RWPE2 (cell line): ENCODE results near the gene DHX9.

Experiments used
- ATAC-seq: fragments of 200-7000 bp; cut with Tn5 transposase; 3 replicates; pipeline ENCODE4 v1.9.1; 2021; ENCODE audit warnings: low read depth
- DNase-seq: peaks from one replicate; pipeline ENCODE4 v3.0.0-alpha.2; 2020; ENCODE audit warnings: low spot score
- H3K27ac ChIP-seq: fragments of 450-650 bp; 2 replicates; pipeline ENCODE4 v1.5.1; 2017; ENCODE audit warnings: mild to moderate bottlenecking; ENCODE audit not compliant: poor library complexity, severe bottlenecking
- H3K27me3 ChIP-seq: fragments of 250-450 bp; sonication (Bioruptor Pico); 2 replicates; pipeline ENCODE4 v1.5.1; 2021; ENCODE audit warnings: mild to moderate bottlenecking, moderate library complexity; ENCODE audit not compliant: insufficient read depth, poor library complexity, severe bottlenecking
- H3K36me3 ChIP-seq: fragments of 250-450 bp; sonication (Bioruptor Pico); 2 replicates; pipeline ENCODE4 v1.5.1; 2020; ENCODE audit warnings: low read depth, mild to moderate bottlenecking, moderate library complexity
- H3K4me1 ChIP-seq: fragments of 250-450 bp; sonication (Bioruptor Pico); 2 replicates; pipeline ENCODE4 v1.5.1; 2021; ENCODE audit warnings: mild to moderate bottlenecking, moderate library complexity; ENCODE audit not compliant: insufficient read depth, poor library complexity, severe bottlenecking
- H3K4me3 ChIP-seq: fragments of 250-450 bp; sonication (Bioruptor Pico); 2 replicates; pipeline ENCODE4 v1.5.1; 2021; ENCODE audit warnings: mild to moderate bottlenecking, moderate library complexity; ENCODE audit not compliant: severe bottlenecking
- H3K9me3 ChIP-seq: fragments of 250-450 bp; sonication (Bioruptor Pico); 2 replicates; pipeline ENCODE4 v1.5.1; 2021; ENCODE audit warnings: mild to moderate bottlenecking, moderate library complexity; ENCODE audit not compliant: severe bottlenecking
- TF ChIP-seq, protein P1 (sequence below): fragments of 450-650 bp; IDR thresholded peaks from one replicate; pipeline ENCODE4 v1.5.1; 2017; ENCODE audit warnings: mild to moderate bottlenecking, moderate library complexity; ENCODE audit not compliant: poor library complexity, severe bottlenecking

Gene DHX9

GRCh38 chr1:182877331-182877730 is 38.2 kb downstream of the DHX9 start:
- no peaks in the 10 kb centered on the region for H3K9me3 ChIP-seq
- H3K36me3 ChIP-seq: peaks cover 100% of the 10 kb centered on the region
- DNase-seq (no peak), ATAC-seq (no peak)
- no peak overlapping the region for H3K27ac ChIP-seq
- no peak overlapping the region for H3K4me3 ChIP-seq
- TF ChIP-seq, protein P1, sequence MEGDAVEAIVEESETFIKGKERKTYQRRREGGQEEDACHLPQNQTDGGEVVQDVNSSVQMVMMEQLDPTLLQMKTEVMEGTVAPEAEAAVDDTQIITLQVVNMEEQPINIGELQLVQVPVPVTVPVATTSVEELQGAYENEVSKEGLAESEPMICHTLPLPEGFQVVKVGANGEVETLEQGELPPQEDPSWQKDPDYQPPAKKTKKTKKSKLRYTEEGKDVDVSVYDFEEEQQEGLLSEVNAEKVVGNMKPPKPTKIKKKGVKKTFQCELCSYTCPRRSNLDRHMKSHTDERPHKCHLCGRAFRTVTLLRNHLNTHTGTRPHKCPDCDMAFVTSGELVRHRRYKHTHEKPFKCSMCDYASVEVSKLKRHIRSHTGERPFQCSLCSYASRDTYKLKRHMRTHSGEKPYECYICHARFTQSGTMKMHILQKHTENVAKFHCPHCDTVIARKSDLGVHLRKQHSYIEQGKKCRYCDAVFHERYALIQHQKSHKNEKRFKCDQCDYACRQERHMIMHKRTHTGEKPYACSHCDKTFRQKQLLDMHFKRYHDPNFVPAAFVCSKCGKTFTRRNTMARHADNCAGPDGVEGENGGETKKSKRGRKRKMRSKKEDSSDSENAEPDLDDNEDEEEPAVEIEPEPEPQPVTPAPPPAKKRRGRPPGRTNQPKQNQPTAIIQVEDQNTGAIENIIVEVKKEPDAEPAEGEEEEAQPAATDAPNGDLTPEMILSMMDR: no peak
- H3K27me3 ChIP-seq: no peaks in the 10 kb centered on the region
- no peaks in the 10 kb centered on the region for H3K4me1 ChIP-seq

GRCh38 chr1:182877842-182878241 is 38.7 kb downstream of the DHX9 start:
- ATAC-seq (no peak), DNase-seq (no peak)
- Histone ChIP-seq H3K27me3 (no peaks in the 10 kb centered on the region), H3K4me1 (no peaks in the 10 kb centered on the region), H3K9me3 (no peaks in the 10 kb centered on the region), H3K27ac (no peak overlapping the region), H3K36me3 (peaks cover 100% of the 10 kb centered on the region), H3K4me3 (no peak overlapping the region)
- TF ChIP-seq, protein P1: no peak

GRCh38 chr1:182884872-182885271 is 45.7 kb downstream of the DHX9 start:
- Histone ChIP-seq H3K27me3 (no peaks in the 10 kb centered on the region), H3K36me3 (peaks cover 83% of the 10 kb centered on the region), H3K4me3 (no peak overlapping the region), H3K9me3 (no peaks in the 10 kb centered on the region), H3K27ac (no peak overlapping the region), H3K4me1 (no peaks in the 10 kb centered on the region)
- ATAC-seq: no peak
- no peak for DNase-seq
- TF ChIP-seq, protein P1: no peak

GRCh38 chr1:182885591-182885990 is 46.4 kb downstream of the DHX9 start:
- no peak overlapping the region for H3K4me3 ChIP-seq
- H3K27me3 ChIP-seq: no peaks in the 10 kb centered on the region
- no peaks in the 10 kb centered on the region for H3K9me3 ChIP-seq
- H3K36me3 ChIP-seq: peaks cover 76% of the 10 kb centered on the region
- no peak for ATAC-seq
- DNase-seq: no peak
- TF ChIP-seq, protein P1: no peak
- H3K4me1 ChIP-seq: no peaks in the 10 kb centered on the region
- no peak overlapping the region for H3K27ac ChIP-seq

DNA sequence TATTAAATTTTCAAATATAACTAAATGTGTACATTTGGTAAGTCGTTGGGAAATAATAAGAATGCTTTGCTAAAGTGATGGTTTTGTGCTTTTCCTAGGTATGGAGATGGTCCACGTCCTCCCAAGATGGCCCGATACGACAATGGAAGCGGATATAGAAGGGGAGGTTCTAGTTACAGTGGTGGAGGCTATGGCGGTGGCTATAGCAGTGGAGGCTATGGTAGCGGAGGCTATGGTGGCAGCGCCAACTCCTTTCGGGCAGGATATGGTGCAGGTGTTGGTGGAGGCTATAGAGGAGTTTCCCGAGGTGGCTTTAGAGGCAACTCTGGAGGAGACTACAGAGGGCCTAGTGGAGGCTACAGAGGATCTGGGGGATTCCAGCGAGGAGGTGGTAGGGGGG is 47.8 kb downstream of the DHX9 start:
- TF ChIP-seq, protein P1: no peak
- Histone ChIP-seq H3K36me3 (peaks cover 62% of the 10 kb centered on the region), H3K4me3 (no peak overlapping the region), H3K9me3 (no peaks in the 10 kb centered on the region), H3K27me3 (no peaks in the 10 kb centered on the region), H3K27ac (no peak overlapping the region), H3K4me1 (no peaks in the 10 kb centered on the region)
- no peak for DNase-seq
- ATAC-seq: no peak
